Islet precursor cell (in vitro differentiated cells): ENCODE data around the gene TPSAB1.
"Not testable (repeated sequence)": the region's sequence is repeated elsewhere in the genome, so short reads cannot be mapped to it uniquely, and the experiment has no call there.

Experiments used
- DNase-seq: peaks from one replicate; pipeline ENCODE4 v3.0.0-alpha.2; 2018

TPSAB1 gene

GRCh38 chr16:1253701-1254364 lies 13.3 kb downstream of the TPSAB1 start:
- DNase-seq = not testable (repeated sequence)

- not testable (repeated sequence) for DNase-seq
Observed at GRCh38 chr16:1254821-1255220, 14.3 kb downstream of the TPSAB1 start.

GRCh38 chr16:1255276-1256122 lies 15.0 kb downstream of the TPSAB1 start, which contains the start of gene TPSD1:
Gene TPSD1 (plus strand): TSS chr16:1256069. CDS start chr16:1256281, 212 bp downstream.
- DNase-seq = not testable (repeated sequence)

GRCh38 chr16:1256296-1256873 lies 15.9 kb downstream of the TPSAB1 start:
- not testable (repeated sequence) for DNase-seq

GRCh38 chr16:1256874-1257322 lies 16.4 kb downstream of the TPSAB1 start:
- no peak for DNase-seq

GRCh38 chr16:1257561-1258224 lies 17.2 kb downstream of the TPSAB1 start:
- DNase-seq = no peak

GRCh38 chr16:1258225-1258600 lies 17.7 kb downstream of the TPSAB1 start:
- no peak for DNase-seq

GRCh38 chr16:1258906-1259759 lies 18.6 kb downstream of the TPSAB1 start:
- no peak for DNase-seq

GRCh38 chr16:1259760-1260068 lies 19.2 kb downstream of the TPSAB1 start:
- DNase-seq = no peak

GRCh38 chr16:1260101-1260680 lies 19.7 kb downstream of the TPSAB1 start:
- DNase-seq = no peak

GRCh38 chr16:1261131-1261892 lies 20.8 kb downstream of the TPSAB1 start:
- peak; percentile 78 for DNase-seq

- DNase-seq = no peak
Observed at GRCh38 chr16:1262210-1262845, 21.8 kb downstream of the TPSAB1 start.

GRCh38 chr16:1262846-1263221 lies 22.3 kb downstream of the TPSAB1 start:
- no peak for DNase-seq

GRCh38 chr16:1263591-1264344 lies 23.3 kb downstream of the TPSAB1 start:
- no peak for DNase-seq

GRCh38 chr16:1264345-1265089 lies 24.0 kb downstream of the TPSAB1 start:
- no peak for DNase-seq

GRCh38 chr16:1265090-1265630 lies 24.7 kb downstream of the TPSAB1 start:
- no peak for DNase-seq

- DNase-seq = no peak
Observed at GRCh38 chr16:1265826-1266225, 25.3 kb downstream of the TPSAB1 start.

- DNase-seq = not testable (repeated sequence)
Observed at GRCh38 chr16:1269418-1269817, 28.9 kb downstream of the TPSAB1 start.

- DNase-seq = no peak
Observed at GRCh38 chr16:1271380-1271723, 30.8 kb downstream of the TPSAB1 start.
